NCI-H2227 (cell line): ENCODE data around the gene MAPK13.
"Not testable (repeated sequence)": the region's sequence is repeated elsewhere in the genome, so short reads cannot be mapped to it uniquely, and the experiment has no call there.

Experiments used
- DNase-seq: peaks from one replicate; lab custom pipeline; 2025; ENCODE audit not compliant: unreplicated experiment; lab: John Stamatoyannopoulos, UW

The MAPK13 gene

GRCh38 chr6:36114798-36115408, 15.4 kb upstream of the MAPK13 start:
- no peak for DNase-seq

- DNase-seq: no peak
Observed at GRCh38 chr6:36115412-36115811, 14.9 kb upstream of the MAPK13 start.

- DNase-seq: no peak
Observed at GRCh38 chr6:36116066-36116864, 14.0 kb upstream of the MAPK13 start.

GRCh38 chr6:36116943-36117342, 13.4 kb upstream of the MAPK13 start:
- no peak for DNase-seq

GRCh38 chr6:36117658-36118549, 12.4 kb upstream of the MAPK13 start:
- DNase-seq: no peak

GRCh38 chr6:36118550-36119107, 11.7 kb upstream of the MAPK13 start:
- DNase-seq: peak; percentile 62

GRCh38 chr6:36119209-36119608, 11.1 kb upstream of the MAPK13 start:
- DNase-seq: peak; percentile 58

GRCh38 chr6:36120018-36120417, 10.3 kb upstream of the MAPK13 start:
- no peak for DNase-seq

GRCh38 chr6:36120539-36120938, 9.8 kb upstream of the MAPK13 start:
- no peak for DNase-seq

- no peak for DNase-seq
Observed at GRCh38 chr6:36120979-36121786, 9.1 kb upstream of the MAPK13 start.

GRCh38 chr6:36121787-36122494, 8.4 kb upstream of the MAPK13 start:
- no peak for DNase-seq

- DNase-seq: no peak
Observed at GRCh38 chr6:36122495-36123269, 7.6 kb upstream of the MAPK13 start.

- DNase-seq: peak; percentile 89
Observed at GRCh38 chr6:36123270-36124139, 6.8 kb upstream of the MAPK13 start.

- DNase-seq: not testable (repeated sequence)
Observed at GRCh38 chr6:36124346-36124745, 6.0 kb upstream of the MAPK13 start.

GRCh38 chr6:36124881-36125280, 5.4 kb upstream of the MAPK13 start:
- DNase-seq: no peak

- no peak for DNase-seq
Observed at GRCh38 chr6:36125575-36125974, 4.7 kb upstream of the MAPK13 start.

- no peak for DNase-seq
Observed at GRCh38 chr6:36126121-36126520, 4.2 kb upstream of the MAPK13 start.
